NCI-H187 treated with DMSO at 0.1 percent for 48 hours (cell line): ENCODE data around the gene DDX59.

Source experiments
- DNase-seq: peaks from one replicate; lab custom pipeline; 2025; lab: John Stamatoyannopoulos, UW

Gene DDX59

DNA sequence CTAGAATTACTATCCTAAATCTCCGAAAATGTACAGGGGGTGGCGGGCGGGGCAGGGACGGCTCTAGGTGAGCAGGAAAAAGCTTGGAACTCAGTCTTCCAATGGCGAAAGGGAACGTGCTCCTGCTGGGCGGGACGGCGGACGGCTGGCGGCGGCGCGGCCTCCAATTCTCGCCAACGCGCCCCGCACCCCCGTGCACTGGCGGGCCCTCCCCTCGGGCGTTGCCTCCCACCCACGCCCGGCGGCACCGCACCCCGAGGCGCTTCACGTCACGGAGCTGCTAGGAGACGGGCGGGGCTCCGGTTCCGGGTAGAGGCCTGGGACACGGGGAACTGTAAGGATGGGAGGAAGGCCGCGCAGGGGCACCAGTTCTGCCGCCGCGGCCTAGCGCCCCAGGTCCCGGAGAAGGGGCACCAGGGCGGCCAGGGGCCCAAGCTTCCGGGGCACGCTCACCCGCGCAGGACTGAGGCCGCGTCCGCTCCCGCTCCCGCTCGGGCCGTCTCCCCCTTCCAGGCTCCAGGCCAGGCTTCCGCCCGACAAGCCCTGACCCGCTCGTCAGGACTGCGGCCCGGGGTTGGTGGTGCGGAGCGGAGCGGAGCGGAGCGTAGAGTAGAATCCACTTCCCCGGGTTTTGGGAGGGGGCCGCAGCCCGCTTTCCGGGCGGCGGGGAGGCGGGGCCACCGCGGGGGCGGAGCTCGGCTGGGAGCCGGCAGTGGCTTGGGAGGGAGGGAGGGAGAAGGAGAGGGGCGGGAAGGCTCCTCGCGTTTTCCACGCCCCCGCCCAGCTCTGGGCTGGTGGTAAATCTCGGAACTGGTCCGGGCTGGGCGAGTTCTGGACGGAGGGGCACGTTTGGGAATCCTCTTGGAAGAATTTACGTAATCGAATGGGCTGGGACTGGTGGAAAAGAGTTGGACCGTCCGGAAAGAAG lies at the start of gene DDX59:
DDX59 (minus strand) TSS at position 594 of the 928 bp plus-strand sequence. CDS start 3,167 bp downstream, outside the sequence.
- peak; percentile 40 for DNase-seq

- DNase-seq: no peak
Observed at GRCh38 chr1:200714504-200715187, 44.9 kb upstream of the DDX59 start.

GRCh38 chr1:200710166-200710565 lies 40.5 kb upstream of the DDX59 start:
- DNase-seq: no peak

DNA sequence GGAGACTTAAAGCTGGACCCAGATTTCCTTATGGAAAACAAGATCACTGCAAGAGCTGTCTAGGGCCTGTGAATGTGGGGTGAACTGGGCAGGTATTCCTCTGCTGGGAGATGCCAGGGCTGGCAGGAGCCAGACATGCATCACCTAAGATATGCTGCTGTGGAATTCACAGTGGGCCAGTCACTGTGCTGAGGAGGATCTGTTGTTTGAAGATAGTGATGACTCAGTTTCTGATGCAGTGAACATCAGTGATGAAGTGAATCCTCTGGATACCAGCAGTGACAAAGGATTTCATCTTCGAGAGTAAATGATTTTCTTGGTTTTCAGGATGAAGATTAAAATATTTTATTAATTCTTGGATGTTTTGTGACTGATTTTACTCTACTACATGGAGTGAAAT lies 39.1 kb upstream of the DDX59 start:
- no peak for DNase-seq

DNA sequence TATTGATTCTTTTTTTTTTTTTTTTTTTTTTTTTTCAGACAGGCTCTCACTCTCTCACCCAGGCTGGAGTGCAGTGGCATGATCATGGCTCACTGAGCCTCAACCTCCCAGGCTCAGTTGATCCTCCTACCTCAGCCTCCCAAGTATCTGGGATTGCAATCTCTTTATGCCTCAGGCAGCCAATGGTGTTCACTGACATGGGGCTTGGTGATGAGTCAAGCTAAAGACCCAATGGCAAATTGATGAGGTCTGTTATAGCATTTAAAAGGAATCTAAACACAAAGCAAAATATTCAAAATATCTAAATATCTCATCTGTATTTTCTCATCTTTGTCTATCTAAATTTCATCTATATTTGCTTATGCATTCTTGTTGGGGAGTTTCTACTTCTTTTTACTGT lies 38.5 kb upstream of the DDX59 start:
- DNase-seq: no peak

DNA sequence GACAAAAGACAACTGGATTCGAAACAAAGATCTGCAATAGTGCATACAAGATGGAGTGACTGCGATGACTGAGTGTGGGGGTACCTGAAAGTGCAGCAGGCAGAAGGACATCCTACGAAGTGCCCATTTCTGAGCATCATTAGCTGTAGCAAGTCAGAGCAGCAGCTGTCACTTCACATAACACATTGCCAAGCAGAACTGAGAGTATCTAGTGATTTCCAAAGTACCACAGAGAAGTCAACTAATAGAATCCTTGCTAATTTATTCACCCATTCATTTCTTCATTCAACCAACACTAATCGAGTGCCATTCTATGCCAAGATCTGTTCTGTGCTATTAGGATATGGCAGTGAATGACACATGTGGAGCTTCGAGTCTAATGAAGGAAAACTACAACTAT lies 37.4 kb upstream of the DDX59 start:
- no peak for DNase-seq

- no peak for DNase-seq
Observed at GRCh38 chr1:200706111-200706814, 36.6 kb upstream of the DDX59 start.

- DNase-seq: no peak
Observed at GRCh38 chr1:200704986-200705500, 35.3 kb upstream of the DDX59 start.

GRCh38 chr1:200699871-200700270 lies 30.2 kb upstream of the DDX59 start:
- DNase-seq: no peak

GRCh38 chr1:200694738-200695137 lies 25.0 kb upstream of the DDX59 start:
- DNase-seq: no peak

DNA sequence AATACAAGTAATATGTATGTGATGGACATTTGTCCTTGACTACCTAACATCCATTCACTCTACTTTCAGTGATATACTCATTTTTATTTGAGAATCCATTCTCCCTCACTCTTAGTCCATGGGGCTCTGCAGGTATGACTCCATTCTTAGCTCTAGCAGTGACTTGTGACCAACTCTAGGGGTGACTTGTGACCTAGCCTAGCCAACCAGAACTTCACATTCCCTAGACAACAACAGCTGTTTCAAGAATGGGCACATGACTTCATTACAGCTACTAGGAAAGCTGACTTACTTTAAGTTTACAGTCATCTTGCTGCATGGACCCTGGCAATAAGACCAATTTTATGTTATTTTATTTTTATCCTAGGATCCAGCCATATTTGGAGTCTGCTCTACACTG lies 23.6 kb upstream of the DDX59 start:
- DNase-seq: no peak

DNA sequence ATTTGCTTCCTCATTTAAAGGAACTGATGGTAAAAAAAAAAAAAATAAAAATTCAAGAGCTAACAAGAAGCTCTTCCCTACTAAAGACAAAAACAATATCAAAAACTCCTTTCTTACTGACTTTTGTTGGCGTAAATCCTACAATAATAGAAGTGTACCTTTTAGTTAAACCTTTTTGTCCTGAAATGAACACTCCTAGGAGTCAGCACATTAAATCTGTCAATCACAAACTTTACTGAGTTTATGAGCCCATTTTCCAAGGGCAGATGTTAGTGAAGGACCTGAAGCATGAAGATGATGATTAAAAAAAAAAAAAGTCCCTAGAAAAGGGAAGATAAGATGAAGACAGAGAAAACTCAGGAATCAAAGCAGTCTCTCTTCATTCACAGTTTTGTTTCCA lies 22.6 kb upstream of the DDX59 start:
- DNase-seq: no peak

DNA sequence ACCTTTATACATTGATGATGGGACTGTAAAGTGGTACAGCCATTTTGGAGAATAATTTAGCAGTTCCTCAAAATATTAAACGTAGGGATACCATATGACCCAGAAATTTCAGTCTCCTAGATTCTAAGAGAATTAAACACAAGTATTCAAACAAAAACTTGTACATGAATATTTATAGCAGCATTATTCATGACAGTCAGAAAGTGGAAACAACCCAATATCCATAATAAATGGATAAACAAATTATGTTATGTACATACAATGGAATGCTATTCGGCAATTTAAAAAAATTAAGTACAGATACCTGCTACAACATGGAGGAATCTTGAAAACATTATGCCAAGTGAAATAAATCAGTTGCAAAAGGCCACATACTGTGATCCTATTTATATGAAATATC lies 16.9 kb upstream of the DDX59 start:
- DNase-seq: no peak

DNA sequence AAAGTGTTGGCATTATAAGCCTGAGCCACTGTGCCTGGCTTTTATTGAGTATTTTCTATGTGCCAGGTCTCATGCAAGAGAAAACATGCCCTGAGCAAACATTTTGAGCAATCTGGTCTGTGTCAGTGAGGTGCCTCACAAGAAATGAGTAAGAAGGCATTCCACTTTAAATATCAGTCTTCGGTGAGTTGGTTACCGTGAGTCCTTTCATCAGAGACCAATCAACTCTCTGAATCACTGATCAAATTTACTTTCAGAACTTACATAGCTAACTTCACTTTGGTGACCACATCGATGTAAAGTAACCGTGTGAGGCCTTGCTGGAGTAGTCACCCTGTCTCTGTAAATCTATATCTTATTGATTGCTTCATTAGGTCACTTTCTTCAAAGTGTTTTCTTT lies 14.3 kb upstream of the DDX59 start:
- DNase-seq: no peak

- DNase-seq: no peak
Observed at GRCh38 chr1:200683298-200683697, 13.6 kb upstream of the DDX59 start.

DNA sequence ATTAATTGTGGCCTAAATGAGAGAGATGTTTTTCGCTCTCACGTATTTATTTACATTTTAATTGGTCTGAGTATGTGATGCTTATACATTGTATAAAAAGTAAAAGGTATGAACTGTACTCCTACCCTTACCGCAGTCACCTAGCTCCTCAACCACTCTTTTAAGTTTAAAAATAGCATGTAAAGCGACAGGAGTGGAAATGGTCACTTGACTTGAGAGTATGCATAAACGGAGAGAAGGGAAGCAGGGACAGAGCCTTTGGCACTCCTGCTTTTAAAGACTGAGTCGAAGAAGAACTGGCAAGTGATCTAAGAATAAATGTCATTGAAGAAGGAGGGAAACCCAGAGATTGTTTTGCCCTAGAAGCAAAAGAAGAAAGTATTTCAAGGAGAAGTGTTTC lies 11.5 kb upstream of the DDX59 start:
- DNase-seq: no peak

DNA sequence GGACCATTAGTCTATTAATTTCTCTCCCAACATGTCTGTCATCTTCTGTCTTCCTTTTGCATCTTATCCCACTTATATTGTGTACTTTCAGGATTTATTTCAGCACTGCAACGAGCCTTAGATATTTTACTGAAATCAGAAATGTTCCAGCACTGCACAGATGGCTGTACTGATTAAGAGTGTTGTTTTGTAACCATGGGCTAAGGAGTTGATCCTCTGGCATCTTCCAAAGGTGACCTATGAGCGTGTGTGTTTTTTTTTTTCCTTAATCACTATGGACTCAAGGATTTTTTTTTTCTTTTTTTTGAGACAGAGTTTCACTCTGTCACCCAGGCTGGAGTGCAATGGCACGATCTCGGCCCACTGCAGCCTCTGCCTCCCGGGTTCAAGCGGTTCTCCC lies 7.1 kb upstream of the DDX59 start:
- no peak for DNase-seq

- no peak for DNase-seq
Observed at GRCh38 chr1:200675588-200675852, 5.8 kb upstream of the DDX59 start.

DNA sequence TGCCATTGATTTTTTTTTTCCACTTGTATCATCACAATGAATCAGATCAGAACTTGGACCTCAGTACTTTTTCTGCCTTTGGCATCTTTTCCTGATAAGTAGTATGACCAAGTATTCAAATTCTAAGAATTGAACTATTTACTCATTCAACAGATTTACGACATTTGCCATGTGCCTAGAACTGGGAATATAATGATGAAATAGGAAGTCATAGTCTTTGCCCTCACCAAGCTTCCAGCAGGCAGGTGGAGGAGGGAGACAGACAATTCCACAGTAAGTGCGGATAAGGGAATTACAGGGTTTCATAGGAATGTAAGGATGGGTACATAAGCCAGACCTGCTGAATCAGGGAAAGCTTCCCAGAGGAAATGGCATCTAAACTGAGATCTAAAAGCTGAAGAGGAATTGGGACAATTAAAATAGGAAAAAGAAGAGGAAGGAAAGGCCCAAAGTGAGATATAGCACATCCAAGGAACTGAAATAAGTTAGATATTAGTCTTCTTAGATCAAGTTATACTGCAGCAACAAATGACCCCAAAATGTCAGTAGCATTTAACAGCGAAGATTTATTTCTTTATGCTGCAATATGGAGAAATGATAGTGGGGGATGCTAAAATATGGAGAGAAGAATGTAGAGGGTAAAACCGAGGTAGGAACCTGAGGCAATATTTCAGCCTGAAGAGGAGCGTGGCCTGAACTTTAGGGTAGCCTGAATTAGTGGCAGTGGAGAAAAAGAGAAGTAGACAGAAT lies 5.3 kb upstream of the DDX59 start:
- DNase-seq: no peak

GRCh38 chr1:200673952-200674823 lies 4.5 kb upstream of the DDX59 start:
- no peak for DNase-seq

GRCh38 chr1:200671235-200671786 lies 1.6 kb upstream of the DDX59 start:
- DNase-seq: no peak
